MCF 10A (cell line): ENCODE measurements around the gene RGP1. TPM values are rescaled to one million over a fixed set of nuclear protein-coding genes. Genes with fewer than 3 reads are reported as not detected.

Source experiments
- BruUV-seq: library from RNA; stranded (reverse); fragments of 400-500 nt; replicated peaks from 2 replicates; lab custom pipeline; 2021; lab: Mats Ljungman, UMichigan
- CTCF ChIA-PET: fragments of 300-600 bp; sonication (Branson Sonifier 250); formaldehyde crosslinking; extraction: SDS; loops from one replicate; lab custom pipeline; 2021; ENCODE audit warnings: antibody characterized with exemption, inconsistent platforms; lab: Yijun Ruan, JAX
- POLR2A ChIA-PET: fragments of 300-600, 350-650 bp; sonication (Branson Sonifier 250); formaldehyde crosslinking; extraction: SDS; loops from one replicate; lab custom pipeline; 2020; ENCODE audit warnings: antibody characterized with exemption, inconsistent platforms; lab: Yijun Ruan, JAX
- DNase-seq: peaks from one replicate; pipeline ENCODE4 v3.0.0-alpha.2; 2018; ENCODE audit not compliant: unreplicated experiment
- H3K27ac Mint-ChIP-seq: one replicate; pipeline ENCODE4 v1.8.0; 2022; ENCODE audit warnings: mild to moderate bottlenecking, low read depth, mixed read lengths; ENCODE audit not compliant: unreplicated experiment
- H3K27me3 Mint-ChIP-seq: one replicate; pipeline ENCODE4 v1.8.0; 2022; ENCODE audit warnings: mixed read lengths; ENCODE audit not compliant: insufficient read depth, unreplicated experiment
- H3K36me3 Mint-ChIP-seq: one replicate; pipeline ENCODE4 v1.8.0; 2022; ENCODE audit warnings: mild to moderate bottlenecking, moderate library complexity, mixed read lengths; ENCODE audit not compliant: insufficient read depth, unreplicated experiment
- H3K4me1 Mint-ChIP-seq: one replicate; pipeline ENCODE4 v1.8.0; 2022; ENCODE audit warnings: mixed read lengths; ENCODE audit not compliant: insufficient read depth, unreplicated experiment
- H3K4me3 Mint-ChIP-seq: one replicate; pipeline ENCODE4 v1.8.0; 2022; ENCODE audit warnings: mild to moderate bottlenecking, moderate library complexity, mixed read lengths; ENCODE audit not compliant: unreplicated experiment
- H3K9me3 Mint-ChIP-seq: one replicate; pipeline ENCODE4 v1.8.0; 2022; ENCODE audit warnings: mixed read lengths; ENCODE audit not compliant: unreplicated experiment
- CTCF ChIP-seq: fragments of 200-600 bp; IDR thresholded peaks from one replicate; pipeline ENCODE4 v1.8.0; 2022; ENCODE audit warnings: antibody characterized with exemption, mild to moderate bottlenecking; ENCODE audit not compliant: unreplicated experiment
- intact Hi-C: fragments of 100-400 bp; cut with micrococcal nuclease; formaldehyde crosslinking; loops from 2 replicates; pipeline ENCODE4 v1.14.1; 2022
- total RNA-seq: library from RNA; stranded (reverse); gene quantifications from 2 replicates; pipeline ENCODE4 v1.2.3, GENCODE V29; 2022

Gene RGP1
- total RNA-seq, 1 experiment from 2014 or later: 35.8 TPM

GRCh38 chr9:35781066-35781465 lies 32.0 kb downstream of the RGP1 start:
- BruUV-seq: no TSS peak
- POLR2A ChIA-PET: no interaction called here

GRCh38 chr9:35783418-35783817 lies 34.3 kb downstream of the RGP1 start:
- peaks cover 24% of the 10 kb centered on the region for H3K36me3 Mint-ChIP-seq
- H3K27ac Mint-ChIP-seq: no peak overlapping the region
- intact Hi-C loops: loop anchor here (5.0 kb wide), 1 partner anchor 36 kb away; the partner anchor contains the start of genes GBA2 and RGP1
- H3K27me3 Mint-ChIP-seq: no peaks in the 10 kb centered on the region
- CTCF ChIA-PET: interaction anchor here (1.0 kb wide), 1 partner anchor 42 kb away, joined by 3 read pairs; no protein-coding TSS in a partner anchor
- BruUV-seq: no TSS peak
- H3K4me3 Mint-ChIP-seq: no peak overlapping the region
- TF ChIP-seq CTCF: no peak
- POLR2A ChIA-PET: interaction anchor here (0.6 kb wide), 2 partner anchors 31 to 134 kb away, joined by 3 to 4 read pairs; no protein-coding TSS in a partner anchor
- DNase-seq: no peak
- H3K4me1 Mint-ChIP-seq: no peaks in the 10 kb centered on the region
- no peaks in the 10 kb centered on the region for H3K9me3 Mint-ChIP-seq

More at GRCh38 chr9:35781066-35781465, 32.0 kb downstream of the RGP1 start:
- no peak for DNase-seq
- no peak for TF ChIP-seq CTCF
- H3K36me3 Mint-ChIP-seq: peaks cover 22% of the 10 kb centered on the region
- H3K27me3 Mint-ChIP-seq: no peaks in the 10 kb centered on the region
- H3K27ac Mint-ChIP-seq: no peak overlapping the region
- CTCF ChIA-PET: interaction anchor here (0.8 to 1.4 kb wide), 3 partner anchors 8 to 44 kb away, joined by 3 to 9 read pairs (median 3); no protein-coding TSS in a partner anchor
- H3K9me3 Mint-ChIP-seq: no peaks in the 10 kb centered on the region
- no peaks in the 10 kb centered on the region for H3K4me1 Mint-ChIP-seq
- intact Hi-C loops: loop anchor here (5.0 kb wide), 1 partner anchor 34 kb away; the partner anchor contains the start of genes GBA2 and RGP1
- H3K4me3 Mint-ChIP-seq: no peak overlapping the region

- POLR2A ChIA-PET: interaction anchor here (0.6 to 1.5 kb wide), 6 partner anchors 9 to 185 kb away, joined by 3 to 4 read pairs (median 3); partner anchors contain the start of gene SPAG8
- no peak for DNase-seq
- peaks cover 15% of the 10 kb centered on the region for H3K36me3 Mint-ChIP-seq
Observed at GRCh38 chr9:35789541-35789940, 40.5 kb downstream of the RGP1 start.

More at GRCh38 chr9:35789541-35789940, 40.5 kb downstream of the RGP1 start:
- no TSS peak for BruUV-seq
- intact Hi-C loops: loop anchor here (5.0 kb wide), 1 partner anchor 57 kb away; the partner anchor contains the start of genes CREB3 and TLN1
- CTCF ChIA-PET: interaction anchor here (0.6 to 3.8 kb wide), 44 partner anchors 9 to 265 kb away, joined by 3 to 63 read pairs (median 6); partner anchors contain the start of genes HINT2 and SPAG8
- H3K27ac Mint-ChIP-seq: no peak overlapping the region
- no peak overlapping the region for H3K4me3 Mint-ChIP-seq
- H3K27me3 Mint-ChIP-seq: no peaks in the 10 kb centered on the region
- H3K9me3 Mint-ChIP-seq: no peaks in the 10 kb centered on the region
- no peaks in the 10 kb centered on the region for H3K4me1 Mint-ChIP-seq
- TF ChIP-seq CTCF: no peak
